ENCODE measurements around the gene RFT1.
A peak's percentile ranks its signal among the peaks of the same experiment; 100 is the strongest.
"Not testable (repeated sequence)": the region's sequence is repeated elsewhere in the genome, so short reads cannot be mapped to it uniquely, and the experiment has no call there.

The RFT1 gene

GRCh38 chr3:53162672-53163443 lies 32.6 kb upstream of the RFT1 start:
- peak; percentile 71 for DNase-seq (ENCODE audit: low read depth)

GRCh38 chr3:53161820-53162671 lies 31.8 kb upstream of the RFT1 start:
- peak; percentile 55 for DNase-seq (ENCODE audit: low read depth)

- no peak for DNase-seq (ENCODE audit: low read depth)
Measured at GRCh38 chr3:53161450-53161819, 31.2 kb upstream of the RFT1 start.

- peak; percentile 70 for DNase-seq (ENCODE audit: low read depth)
Measured at GRCh38 chr3:53160660-53161449, 30.6 kb upstream of the RFT1 start, which contains the start of gene PRKCD. Gene PRKCD, plus strand, starts transcription at chr3:53161209. Its CDS starts 17,214 bp downstream, at chr3:53178423.

GRCh38 chr3:53160061-53160659 lies 29.9 kb upstream of the RFT1 start:
- no peak for DNase-seq (ENCODE audit: low read depth)

GRCh38 chr3:53159156-53160060 lies 29.2 kb upstream of the RFT1 start:
- DNase-seq (ENCODE audit: low read depth) = no peak

- DNase-seq (ENCODE audit: low read depth) = no peak
Measured at GRCh38 chr3:53158765-53159155, 28.5 kb upstream of the RFT1 start.

GRCh38 chr3:53157974-53158580 lies 27.8 kb upstream of the RFT1 start:
- DNase-seq (ENCODE audit: low read depth) = no peak

GRCh38 chr3:53156368-53156834 lies 26.2 kb upstream of the RFT1 start:
- DNase-seq (ENCODE audit: low read depth) = no peak

- DNase-seq (ENCODE audit: low read depth) = no peak
Measured at GRCh38 chr3:53155760-53156159, 25.5 kb upstream of the RFT1 start.

- no peak for DNase-seq (ENCODE audit: low read depth)
Measured at GRCh38 chr3:53154881-53155285, 24.6 kb upstream of the RFT1 start.

GRCh38 chr3:53153980-53154379 lies 23.7 kb upstream of the RFT1 start:
- DNase-seq (ENCODE audit: low read depth) = no peak

GRCh38 chr3:53153264-53153823 lies 23.1 kb upstream of the RFT1 start:
- no peak for DNase-seq (ENCODE audit: low read depth)

- DNase-seq (ENCODE audit: low read depth) = no peak
Measured at GRCh38 chr3:53151870-53152660, 21.8 kb upstream of the RFT1 start.

GRCh38 chr3:53151465-53151864 lies 21.2 kb upstream of the RFT1 start:
- no peak for DNase-seq (ENCODE audit: low read depth)

- DNase-seq (ENCODE audit: low read depth) = not testable (repeated sequence)
Measured at GRCh38 chr3:53151086-53151438, 20.8 kb upstream of the RFT1 start.

GRCh38 chr3:53150247-53151085 lies 20.2 kb upstream of the RFT1 start:
- DNase-seq (ENCODE audit: low read depth) = no peak

GRCh38 chr3:53149699-53150098 lies 19.5 kb upstream of the RFT1 start:
- no peak for DNase-seq (ENCODE audit: low read depth)
